ENCODE data around the gene KRTAP10-7. TPM values are rescaled to one million over a fixed set of nuclear protein-coding genes. Genes with fewer than 3 reads are reported as not detected.
"Not testable (repeated sequence)": the region's sequence is repeated elsewhere in the genome, so short reads cannot be mapped to it uniquely, and the experiment has no call there.

The KRTAP10-7 gene
- total RNA-seq, 1 donor: not detected

GRCh38 chr21:44567481-44568171, 32.8 kb upstream of the KRTAP10-7 start:
- Histone ChIP-seq H3K9me3 (ENCODE audit: low read depth, low read length) (peaks cover 2% of the 10 kb centered on the region), H3K4me1 (ENCODE audit: insufficient read depth, low read length) (peaks cover 4% of the 10 kb centered on the region), H3K27me3 (ENCODE audit: insufficient read depth, low read length) (no peaks in the 10 kb centered on the region), H3K4me3 (ENCODE audit: low read length) (no peak overlapping the region)

- Histone ChIP-seq H3K9me3 (ENCODE audit: low read depth, low read length) (no peaks in the 10 kb centered on the region), H3K27me3 (ENCODE audit: insufficient read depth, low read length) (no peaks in the 10 kb centered on the region), H3K4me1 (ENCODE audit: insufficient read depth, low read length) (peaks cover 4% of the 10 kb centered on the region), H3K4me3 (ENCODE audit: low read length) (no peak overlapping the region)
Observed at GRCh38 chr21:44568261-44568660, 32.1 kb upstream of the KRTAP10-7 start.

DNA sequence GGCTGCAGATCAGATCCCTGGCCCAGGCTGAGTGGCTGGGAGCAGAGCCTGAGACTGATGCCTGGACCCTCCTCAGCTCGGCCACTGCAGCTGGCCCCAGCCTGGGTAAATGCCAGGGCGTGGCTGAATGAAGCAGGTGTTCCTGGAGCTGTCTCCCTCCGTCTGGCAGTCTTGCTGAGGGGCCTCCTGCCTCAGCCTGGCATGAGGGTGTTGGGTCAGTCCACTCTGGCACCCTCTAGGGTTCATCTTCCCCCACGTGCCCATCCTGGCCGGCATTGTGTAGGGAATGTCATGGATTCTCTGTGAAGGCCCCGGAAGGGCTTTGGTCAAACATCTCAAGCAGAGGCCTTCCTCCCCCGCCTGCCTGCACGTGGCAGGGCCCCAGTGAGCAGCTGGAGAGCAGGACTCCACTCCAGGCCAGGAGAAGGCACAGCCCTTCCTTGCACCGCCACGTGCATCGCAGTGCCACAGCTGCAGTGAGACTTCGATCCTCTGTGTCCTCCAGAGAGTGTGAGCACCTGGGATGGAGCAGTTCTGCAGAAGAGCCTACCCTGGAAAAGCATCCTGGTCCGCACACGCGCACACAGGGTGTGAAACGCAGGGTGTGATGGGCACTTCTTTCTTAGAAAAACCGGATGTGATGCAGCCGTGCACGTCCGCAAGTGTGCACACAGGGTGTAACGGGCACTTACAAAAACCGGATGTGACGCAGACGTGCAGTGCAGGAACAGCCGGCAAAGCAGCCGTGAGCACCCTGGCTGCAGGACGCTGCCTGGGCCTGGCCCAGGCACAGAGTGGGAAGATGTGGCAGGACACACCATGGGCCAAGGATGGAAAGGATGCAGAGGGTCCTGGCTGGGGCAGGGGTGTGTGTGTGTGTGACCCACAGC, 31.5 kb upstream of the KRTAP10-7 start:
- Histone ChIP-seq H3K9me3 (ENCODE audit: low read depth, low read length) (no peaks in the 10 kb centered on the region), H3K4me3 (ENCODE audit: low read length) (no peak overlapping the region), H3K27me3 (ENCODE audit: insufficient read depth, low read length) (no peaks in the 10 kb centered on the region), H3K4me1 (ENCODE audit: insufficient read depth, low read length) (peaks cover 4% of the 10 kb centered on the region)

GRCh38 chr21:44569861-44570517, 30.4 kb upstream of the KRTAP10-7 start:
- no peaks in the 10 kb centered on the region for H3K9me3 ChIP-seq (ENCODE audit: low read depth, low read length)
- H3K27me3 ChIP-seq (ENCODE audit: insufficient read depth, low read length): no peaks in the 10 kb centered on the region
- peaks cover 4% of the 10 kb centered on the region for H3K4me1 ChIP-seq (ENCODE audit: insufficient read depth, low read length)
- H3K4me3 ChIP-seq (ENCODE audit: low read length): no peak overlapping the region

DNA sequence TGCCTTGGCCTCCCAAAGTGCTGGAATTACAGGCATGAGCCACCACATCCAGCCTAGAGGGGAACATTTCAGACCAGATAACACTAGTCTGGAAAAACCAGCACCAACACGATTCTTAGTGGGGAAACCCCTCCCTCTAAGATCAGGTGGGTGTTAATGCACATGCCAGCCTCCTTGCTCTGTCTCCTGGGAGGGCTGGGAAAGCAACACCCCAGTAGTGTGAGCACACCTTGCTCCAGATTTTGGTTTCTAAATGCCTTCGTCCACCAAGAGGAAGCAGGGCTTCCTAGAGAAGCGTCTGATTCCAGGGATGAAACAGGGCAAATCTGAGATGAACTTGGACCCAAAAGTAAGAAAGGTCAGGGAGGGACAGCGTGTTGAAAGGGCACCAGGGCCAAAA, 29.1 kb upstream of the KRTAP10-7 start:
- Histone ChIP-seq H3K4me1 (ENCODE audit: insufficient read depth, low read length) (no peaks in the 10 kb centered on the region), H3K27me3 (ENCODE audit: insufficient read depth, low read length) (no peaks in the 10 kb centered on the region), H3K4me3 (ENCODE audit: low read length) (no peak overlapping the region), H3K9me3 (ENCODE audit: low read depth, low read length) (no peaks in the 10 kb centered on the region)

- Histone ChIP-seq H3K4me1 (ENCODE audit: insufficient read depth, low read length) (no peaks in the 10 kb centered on the region), H3K9me3 (ENCODE audit: low read depth, low read length) (no peaks in the 10 kb centered on the region), H3K27me3 (ENCODE audit: insufficient read depth, low read length) (no peaks in the 10 kb centered on the region), H3K4me3 (ENCODE audit: low read length) (no peak overlapping the region)
Observed at GRCh38 chr21:44571844-44572782, 28.3 kb upstream of the KRTAP10-7 start.

GRCh38 chr21:44572959-44573583, 27.3 kb upstream of the KRTAP10-7 start:
- Histone ChIP-seq H3K4me1 (ENCODE audit: insufficient read depth, low read length) (no peaks in the 10 kb centered on the region), H3K9me3 (ENCODE audit: low read depth, low read length) (no peaks in the 10 kb centered on the region), H3K4me3 (ENCODE audit: low read length) (no peak overlapping the region), H3K27me3 (ENCODE audit: insufficient read depth, low read length) (no peaks in the 10 kb centered on the region)

- not testable (repeated sequence) for H3K9me3 ChIP-seq (ENCODE audit: low read depth, low read length); H3K27me3 ChIP-seq (ENCODE audit: insufficient read depth, low read length); H3K4me1 ChIP-seq (ENCODE audit: insufficient read depth, low read length); H3K4me3 ChIP-seq (ENCODE audit: low read length)
Observed at GRCh38 chr21:44573630-44574456, 26.6 kb upstream of the KRTAP10-7 start, which contains the start of gene KRTAP10-4. TSS of gene KRTAP10-4 (plus strand) at chr21:44573729. CDS start at chr21:44573759, 30 bp downstream.

- Histone ChIP-seq H3K4me1 (ENCODE audit: insufficient read depth, low read length) (no peaks in the 10 kb centered on the region), H3K4me3 (ENCODE audit: low read length) (no peak overlapping the region), H3K27me3 (ENCODE audit: insufficient read depth, low read length) (no peaks in the 10 kb centered on the region), H3K9me3 (ENCODE audit: low read depth, low read length) (no peaks in the 10 kb centered on the region)
Observed at GRCh38 chr21:44574457-44575306, 25.7 kb upstream of the KRTAP10-7 start.

- Histone ChIP-seq H3K27me3 (ENCODE audit: insufficient read depth, low read length) (no peaks in the 10 kb centered on the region), H3K4me3 (ENCODE audit: low read length) (no peak overlapping the region), H3K4me1 (ENCODE audit: insufficient read depth, low read length) (no peaks in the 10 kb centered on the region), H3K9me3 (ENCODE audit: low read depth, low read length) (no peaks in the 10 kb centered on the region)
Observed at GRCh38 chr21:44575307-44576024, 24.9 kb upstream of the KRTAP10-7 start.

DNA sequence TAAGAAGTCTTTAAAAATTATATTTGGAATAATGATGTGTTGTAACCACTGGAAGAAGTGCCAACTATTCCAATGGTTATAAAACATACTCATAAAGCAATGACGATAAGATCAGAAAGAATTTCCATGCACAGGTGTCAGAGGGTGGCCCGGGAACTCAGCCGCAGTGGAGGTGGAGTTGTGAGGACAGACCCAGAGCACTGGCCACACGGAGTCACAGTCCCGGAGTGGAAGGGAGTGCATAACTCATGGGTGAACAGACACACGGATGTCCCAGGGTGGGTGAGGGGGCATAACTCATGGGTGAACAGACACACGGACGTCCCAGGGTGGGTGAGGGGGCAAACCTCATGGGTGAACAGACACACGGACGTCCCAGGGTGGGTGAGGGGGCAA, 24.4 kb upstream of the KRTAP10-7 start:
- H3K4me1 ChIP-seq (ENCODE audit: insufficient read depth, low read length): no peaks in the 10 kb centered on the region
- no peak overlapping the region for H3K4me3 ChIP-seq (ENCODE audit: low read length)

DNA sequence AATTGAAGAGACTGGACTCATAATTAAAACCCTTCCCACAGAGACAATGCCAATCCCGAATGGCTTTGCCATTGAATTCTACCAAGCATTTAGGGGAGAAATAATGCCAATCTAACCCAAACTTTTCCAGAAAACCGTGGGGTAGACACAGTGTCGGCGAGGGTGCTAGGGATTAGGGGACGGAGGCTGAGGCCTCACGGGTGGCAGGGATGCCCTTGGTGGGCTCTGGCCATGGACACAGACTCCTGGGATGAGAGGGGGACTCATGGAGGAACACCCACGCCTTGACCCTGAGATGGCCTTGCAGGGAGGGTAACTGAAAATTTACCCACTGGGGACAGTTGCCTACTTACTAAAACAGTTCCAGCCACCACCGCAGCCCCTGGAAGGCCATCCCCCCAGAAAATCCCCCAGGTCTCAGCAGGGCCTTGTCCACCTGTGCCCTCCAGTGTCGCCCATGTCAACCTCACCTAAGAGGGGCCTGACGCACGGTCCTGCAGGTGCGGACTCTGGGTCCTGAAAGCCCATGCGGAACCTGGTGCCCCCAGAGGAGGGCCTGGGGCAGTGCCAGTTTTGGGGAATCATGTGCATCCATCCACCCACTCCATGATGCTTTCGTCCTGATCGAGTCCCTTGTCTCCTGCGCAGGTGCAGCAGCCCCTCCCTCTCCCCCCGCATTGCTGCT, 21.9 kb upstream of the KRTAP10-7 start:
- H3K4me3 ChIP-seq (ENCODE audit: low read length): no peak overlapping the region
- no peaks in the 10 kb centered on the region for H3K9me3 ChIP-seq (ENCODE audit: low read depth, low read length)

More for the DNA sequence above, 24.4 kb upstream of the KRTAP10-7 start:
- Histone ChIP-seq H3K27me3 (ENCODE audit: insufficient read depth, low read length) (no peaks in the 10 kb centered on the region), H3K9me3 (ENCODE audit: low read depth, low read length) (no peaks in the 10 kb centered on the region)

More for the DNA sequence above, 21.9 kb upstream of the KRTAP10-7 start:
- no peaks in the 10 kb centered on the region for H3K27me3 ChIP-seq (ENCODE audit: insufficient read depth, low read length)
- no peaks in the 10 kb centered on the region for H3K4me1 ChIP-seq (ENCODE audit: insufficient read depth, low read length)
